Central memory CD8-positive, alpha-beta T cell (primary cell): ENCODE results near the gene STK40.

Source experiments
- ATAC-seq: fragments of 150-1000 bp; cut with Tn5 transposase; replicated peaks from 2 replicates; pipeline ENCODE4 v1.10.0; 2022; ENCODE audit warnings: mild to moderate bottlenecking, moderate FRiP score, moderate number of reproducible peaks; ENCODE audit not compliant: poor library complexity, severe bottlenecking; ENCODE audit errors: extremely low read depth
- DNase-seq, 2 donors: peaks; one replicate each; pipeline ENCODE4 v3.0.0; 2021; ENCODE audit warnings: low spot score in 2 of 2
- H3K27ac Mint-ChIP-seq: one replicate; pipeline ENCODE4 v1.8.0; 2022; ENCODE audit warnings: low read depth, mild to moderate bottlenecking, moderate library complexity, mixed read lengths
- H3K27me3 Mint-ChIP-seq: one replicate; pipeline ENCODE4 v1.8.0; 2022; ENCODE audit warnings: mixed read lengths
- H3K36me3 Mint-ChIP-seq: one replicate; pipeline ENCODE4 v1.8.0; 2022; ENCODE audit warnings: mild to moderate bottlenecking, moderate library complexity, mixed read lengths; ENCODE audit not compliant: insufficient read depth
- H3K4me1 Mint-ChIP-seq: one replicate; pipeline ENCODE4 v1.8.0; 2022; ENCODE audit warnings: mixed read lengths
- H3K4me3 Mint-ChIP-seq: one replicate; pipeline ENCODE4 v1.8.0; 2022; ENCODE audit warnings: mild to moderate bottlenecking, moderate library complexity, mixed read lengths
- H3K9me3 Mint-ChIP-seq: one replicate; pipeline ENCODE4 v1.8.0; 2022; ENCODE audit warnings: mixed read lengths

The STK40 gene

GRCh38 chr1:36411674-36412648 lies 26.2 kb upstream of the STK40 start:
- DNase-seq (no peak), ATAC-seq (peak; percentile 76)
- no peak overlapping the region for H3K4me3 Mint-ChIP-seq
- H3K27me3 Mint-ChIP-seq = no peaks in the 10 kb centered on the region
- peaks cover 7% of the 10 kb centered on the region for H3K4me1 Mint-ChIP-seq
- H3K27ac Mint-ChIP-seq = no peak overlapping the region
- H3K9me3 Mint-ChIP-seq = peaks cover 5% of the 10 kb centered on the region
- peaks cover 2% of the 10 kb centered on the region for H3K36me3 Mint-ChIP-seq

- H3K9me3 Mint-ChIP-seq = peaks cover 5% of the 10 kb centered on the region
- peaks cover 2% of the 10 kb centered on the region for H3K36me3 Mint-ChIP-seq
- H3K4me3 Mint-ChIP-seq = no peak overlapping the region
- ATAC-seq = no peak
- H3K27me3 Mint-ChIP-seq = no peaks in the 10 kb centered on the region
- H3K4me1 Mint-ChIP-seq = peaks cover 7% of the 10 kb centered on the region
- H3K27ac Mint-ChIP-seq = no peak overlapping the region
- no peak for DNase-seq
Observed at GRCh38 chr1:36408479-36408878, 22.8 kb upstream of the STK40 start.

- DNase-seq = no peak
- peaks cover 3% of the 10 kb centered on the region for H3K4me1 Mint-ChIP-seq
- H3K27ac Mint-ChIP-seq = no peak overlapping the region
Observed at GRCh38 chr1:36406440-36406839, 20.7 kb upstream of the STK40 start.

GRCh38 chr1:36402504-36402890 lies 16.8 kb upstream of the STK40 start:
- H3K27me3 Mint-ChIP-seq = no peaks in the 10 kb centered on the region

More at GRCh38 chr1:36406440-36406839, 20.7 kb upstream of the STK40 start:
- H3K27me3 Mint-ChIP-seq = no peaks in the 10 kb centered on the region
- no peak for ATAC-seq
- H3K4me3 Mint-ChIP-seq = no peak overlapping the region
- peaks cover 3% of the 10 kb centered on the region for H3K9me3 Mint-ChIP-seq
- peaks cover 3% of the 10 kb centered on the region for H3K36me3 Mint-ChIP-seq

GRCh38 chr1:36401602-36402503 lies 16.1 kb upstream of the STK40 start:
- Mint-ChIP-seq H3K27me3 (no peaks in the 10 kb centered on the region), H3K27ac (no peak overlapping the region), H3K4me3 (peak overlapping the region; percentile 49), H3K9me3 (no peaks in the 10 kb centered on the region), H3K4me1 (peaks cover 20% of the 10 kb centered on the region), H3K36me3 (peaks cover 8% of the 10 kb centered on the region)
- DNase-seq (no peak), ATAC-seq (no peak)

More at GRCh38 chr1:36402504-36402890, 16.8 kb upstream of the STK40 start:
- no peaks in the 10 kb centered on the region for H3K9me3 Mint-ChIP-seq
- no peak overlapping the region for H3K27ac Mint-ChIP-seq
- no peak for DNase-seq
- H3K36me3 Mint-ChIP-seq = peaks cover 6% of the 10 kb centered on the region
- H3K4me1 Mint-ChIP-seq = peaks cover 13% of the 10 kb centered on the region
- ATAC-seq = no peak
- no peak overlapping the region for H3K4me3 Mint-ChIP-seq

- DNase-seq = peak in 1 of 2 donors; percentile 27
- H3K27me3 Mint-ChIP-seq = no peaks in the 10 kb centered on the region
- peaks cover 25% of the 10 kb centered on the region for H3K4me1 Mint-ChIP-seq
- peak; percentile 26 for ATAC-seq
- no peaks in the 10 kb centered on the region for H3K9me3 Mint-ChIP-seq
- H3K27ac Mint-ChIP-seq = peak overlapping the region; percentile 76
- H3K4me3 Mint-ChIP-seq = peak overlapping the region; percentile 49
- H3K36me3 Mint-ChIP-seq = peaks cover 11% of the 10 kb centered on the region
Observed at GRCh38 chr1:36400825-36401601, 15.3 kb upstream of the STK40 start.

GRCh38 chr1:36400514-36400824 lies 14.7 kb upstream of the STK40 start:
- Mint-ChIP-seq H3K4me3 (no peak overlapping the region), H3K9me3 (no peaks in the 10 kb centered on the region), H3K27me3 (no peaks in the 10 kb centered on the region), H3K27ac (peak overlapping the region; percentile 76), H3K4me1 (peaks cover 26% of the 10 kb centered on the region), H3K36me3 (peaks cover 11% of the 10 kb centered on the region)
- no peak for ATAC-seq
- no peak for DNase-seq

GRCh38 chr1:36398370-36398977 lies 12.8 kb upstream of the STK40 start:
- no peaks in the 10 kb centered on the region for H3K27me3 Mint-ChIP-seq
- peaks cover 26% of the 10 kb centered on the region for H3K4me1 Mint-ChIP-seq
- ATAC-seq (no peak), DNase-seq (no peak)
- no peaks in the 10 kb centered on the region for H3K9me3 Mint-ChIP-seq
- peak overlapping the region; percentile 99 for H3K27ac Mint-ChIP-seq
- peak overlapping the region; percentile 99 for H3K4me3 Mint-ChIP-seq
- H3K36me3 Mint-ChIP-seq = peaks cover 17% of the 10 kb centered on the region

- H3K9me3 Mint-ChIP-seq = no peaks in the 10 kb centered on the region
- no peaks in the 10 kb centered on the region for H3K27me3 Mint-ChIP-seq
- H3K4me3 Mint-ChIP-seq = peak within 1 kb of the TSS; percentile 99
- peaks cover 25% of the 10 kb centered on the region for H3K36me3 Mint-ChIP-seq
- peak; percentile 78 to 80 for DNase-seq
- H3K4me1 Mint-ChIP-seq = peaks cover 26% of the 10 kb centered on the region
- ATAC-seq = peak; percentile 91
- peak within 1 kb of the TSS; percentile 99 for H3K27ac Mint-ChIP-seq
Observed at GRCh38 chr1:36397378-36398230, 11.9 kb upstream of the STK40 start, which contains the start of gene LSM10. LSM10 (minus strand) TSS chr1:36397908; CDS start chr1:36394129, 3,779 bp downstream.

- no peaks in the 10 kb centered on the region for H3K9me3 Mint-ChIP-seq
- H3K27ac Mint-ChIP-seq = peak overlapping the region; percentile 99
- H3K4me3 Mint-ChIP-seq = peak overlapping the region; percentile 99
- H3K36me3 Mint-ChIP-seq = peaks cover 30% of the 10 kb centered on the region
- ATAC-seq (peak; percentile 70), DNase-seq (no peak)
- no peaks in the 10 kb centered on the region for H3K27me3 Mint-ChIP-seq
- peaks cover 26% of the 10 kb centered on the region for H3K4me1 Mint-ChIP-seq
Observed at GRCh38 chr1:36397083-36397377, 11.3 kb upstream of the STK40 start.

- H3K4me3 Mint-ChIP-seq = peak overlapping the region; percentile 99
- peaks cover 32% of the 10 kb centered on the region for H3K36me3 Mint-ChIP-seq
- no peak for DNase-seq
- no peak for ATAC-seq
- H3K9me3 Mint-ChIP-seq = no peaks in the 10 kb centered on the region
- peak overlapping the region; percentile 99 for H3K27ac Mint-ChIP-seq
- H3K27me3 Mint-ChIP-seq = no peaks in the 10 kb centered on the region
- H3K4me1 Mint-ChIP-seq = peaks cover 26% of the 10 kb centered on the region
Observed at GRCh38 chr1:36396359-36396758, 10.6 kb upstream of the STK40 start.
